ENCODE measurements around the gene SLC25A14. TPM values are rescaled to one million over a fixed set of nuclear protein-coding genes. Genes with fewer than 3 reads are reported as not detected.

Gene SLC25A14
- total and polyA plus RNA-seq, 9 donors = 6.8 to 16.3 (median 12.1) TPM

DNA sequence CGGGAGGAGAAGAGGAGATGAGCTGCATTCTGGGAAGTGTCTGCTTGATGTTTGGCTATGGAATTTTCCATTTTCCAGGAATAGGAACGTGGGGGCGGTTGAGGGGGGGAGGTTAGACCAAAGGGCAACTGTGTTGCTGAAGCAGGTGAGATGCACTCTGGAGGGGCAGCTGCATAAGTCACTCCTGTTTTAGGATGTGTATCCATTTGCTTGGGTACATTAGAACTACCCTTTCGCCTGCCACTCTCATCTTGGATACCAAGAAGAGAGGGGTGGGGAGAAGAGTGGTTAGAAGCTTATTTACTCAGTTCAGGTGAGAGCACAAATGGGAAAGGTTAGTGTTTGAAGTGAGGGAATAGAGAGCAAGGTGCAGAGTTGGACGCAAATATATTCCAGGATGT lies 46.7 kb downstream of the SLC25A14 start:
- no peak for DNase-seq
- intact Hi-C loops (cut with DNase I) = no loop called here
- H3K4me3 ChIP-seq = no peak overlapping the region
- TF ChIP-seq POLR2A (IDR thresholded peaks at IDR 0.05) (no peak), CTCF (IDR thresholded peaks at IDR 0.05) (no peak), EP300 (IDR thresholded peaks at IDR 0.05) (no peak)
- H3K4me1 ChIP-seq (ENCODE audit: insufficient read depth) = no peaks in the 10 kb centered on the region
- WGBS, 3 donors = 56 to 69% (median 67%) methylated on average over 5 of the region's 5 CpGs
- no peaks in the 10 kb centered on the region for H3K27me3 ChIP-seq
- no peaks in the 10 kb centered on the region for H3K9me3 ChIP-seq
- H3K27ac ChIP-seq = no peak overlapping the region
- no peaks in the 10 kb centered on the region for H3K36me3 ChIP-seq

DNA sequence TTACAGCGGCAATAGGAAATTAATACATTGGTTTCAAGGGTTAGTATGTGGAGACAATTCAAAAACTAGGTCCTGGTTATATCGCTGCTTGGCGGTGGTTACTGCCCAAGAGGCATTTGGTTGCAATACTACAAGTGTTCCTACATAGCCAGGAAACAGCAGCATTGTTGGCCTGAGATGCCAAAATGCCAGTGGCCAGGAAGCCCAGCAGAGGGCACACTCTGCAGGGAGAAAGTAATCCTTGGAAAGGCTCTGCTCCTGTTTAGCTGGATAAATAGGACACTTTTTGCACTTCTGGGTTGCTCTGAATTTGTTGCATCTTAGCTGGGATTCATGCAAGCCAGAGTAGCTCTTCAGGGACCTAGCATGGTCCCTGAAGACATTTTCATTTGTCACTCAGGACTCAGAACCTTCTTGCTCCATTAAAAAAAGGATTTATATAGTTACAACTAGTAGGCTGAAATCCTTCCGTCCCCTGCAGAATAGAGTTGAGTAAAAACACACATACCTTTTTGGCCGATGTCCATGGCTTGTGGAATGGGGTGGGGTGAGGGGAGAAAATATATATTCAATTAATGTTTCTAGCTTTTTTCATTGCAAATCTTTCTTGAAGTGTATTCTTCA lies 53.8 kb downstream of the SLC25A14 start:
- WGBS, 3 donors = 32 to 44% (median 34%) methylated on average over 5 of the region's 5 CpGs
- DNase-seq = peak in 3 of 5 donors; percentile 25 to 42 (median 27)
- no peak overlapping the region for H3K27ac ChIP-seq
- no peaks in the 10 kb centered on the region for H3K36me3 ChIP-seq
- H3K4me3 ChIP-seq = no peak overlapping the region
- no peak for TF ChIP-seq EP300 (IDR thresholded peaks at IDR 0.05)
- TF ChIP-seq CTCF (IDR thresholded peaks at IDR 0.05) = no peak
- TF ChIP-seq POLR2A (IDR thresholded peaks at IDR 0.05) = no peak
- H3K9me3 ChIP-seq = no peaks in the 10 kb centered on the region
- H3K27me3 ChIP-seq = no peaks in the 10 kb centered on the region
- intact Hi-C loops (cut with DNase I) = no loop called here
- no peaks in the 10 kb centered on the region for H3K4me1 ChIP-seq (ENCODE audit: insufficient read depth)

GRCh38 chrX:130395341-130395740 lies 55.6 kb downstream of the SLC25A14 start:
- intact Hi-C loops (cut with DNase I) = no loop called here
- Histone ChIP-seq H3K27ac (no peak overlapping the region), H3K4me3 (no peak overlapping the region), H3K27me3 (no peaks in the 10 kb centered on the region), H3K36me3 (no peaks in the 10 kb centered on the region), H3K4me1 (ENCODE audit: insufficient read depth) (no peaks in the 10 kb centered on the region), H3K9me3 (no peaks in the 10 kb centered on the region)
- TF ChIP-seq EP300 (IDR thresholded peaks at IDR 0.05) = no peak
- TF ChIP-seq CTCF (IDR thresholded peaks at IDR 0.05) = no peak
- 33 to 44% (median 33%) methylated on average over 7 of the region's 7 CpGs for WGBS, 3 donors
- DNase-seq = no peak

DNA sequence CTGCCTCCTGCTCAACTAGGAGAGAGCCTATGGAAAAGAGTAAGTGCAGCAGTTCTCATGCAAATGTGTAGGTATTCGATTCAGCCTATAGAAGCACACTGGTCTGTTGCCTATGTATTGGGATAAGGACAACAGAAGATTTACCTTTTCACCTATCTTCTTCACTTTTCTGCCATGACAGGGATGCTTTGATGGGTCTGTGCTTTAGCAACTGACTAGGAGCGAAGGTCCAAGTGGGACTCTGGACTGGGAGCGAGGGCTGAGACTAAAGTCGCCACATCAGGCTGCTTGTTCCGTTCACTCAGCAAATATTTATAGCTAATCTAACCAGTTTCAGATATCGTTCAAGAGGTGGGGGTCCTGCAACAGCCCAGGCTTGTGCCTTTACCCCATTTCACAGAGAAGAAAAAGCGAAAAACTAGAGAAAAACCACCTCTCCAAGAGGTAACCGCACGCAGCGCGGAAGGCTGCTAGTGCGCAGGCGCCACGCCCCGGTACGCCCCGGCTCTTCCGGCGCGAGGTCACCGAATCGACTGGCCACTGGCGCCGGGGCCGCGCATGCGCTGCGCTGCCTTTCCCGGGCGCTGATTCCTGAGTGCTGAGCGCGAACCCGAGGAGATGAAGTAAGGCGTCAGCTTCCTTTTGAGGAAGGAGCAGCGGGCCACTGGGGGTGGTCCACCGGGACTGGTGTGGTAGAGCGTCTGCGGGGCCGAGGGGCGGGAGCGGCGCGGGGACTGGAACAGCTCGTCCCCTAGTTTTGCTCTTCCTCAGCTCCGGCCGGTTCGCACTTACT lies 61.9 kb downstream of the SLC25A14 start, which contains the start of gene RBMX2:
RBMX2 (plus strand) TSS at position 573 of the 793 bp plus-strand sequence; CDS start at position 619, 46 bp downstream.
- peak; percentile 71 to 83 (median 77) for DNase-seq
- no peaks in the 10 kb centered on the region for H3K36me3 ChIP-seq
- peak within 1 kb of the TSS; percentile 63 for H3K4me3 ChIP-seq
- TF ChIP-seq EP300 (IDR thresholded peaks at IDR 0.05) = no peak
- peak; percentile 38 for TF ChIP-seq POLR2A (IDR thresholded peaks at IDR 0.05)
- H3K9me3 ChIP-seq = no peaks in the 10 kb centered on the region
- peaks cover 2% of the 10 kb centered on the region for H3K4me1 ChIP-seq (ENCODE audit: insufficient read depth)
- intact Hi-C loops (cut with DNase I) = no loop called here
- 30 to 42% (median 40%) methylated on average over 47 of the region's 47 CpGs for WGBS, 3 donors
- H3K27ac ChIP-seq = peak within 1 kb of the TSS in 1 of 2 donors; percentile 62
- no peaks in the 10 kb centered on the region for H3K27me3 ChIP-seq

Data from ovary (tissue), 9 donors.